ENCODE data around the gene GPR142. TPM values are rescaled to one million over a fixed set of nuclear protein-coding genes. Genes with fewer than 3 reads are reported as not detected.

The GPR142 gene
- total RNA-seq: 0.20 TPM

- DNase-seq (ENCODE audit: low spot score): no peak
Measured at GRCh38 chr17:74367206-74367605, at the start of gene GPR142. TSS of gene GPR142 (plus strand) at chr17:74367506. CDS start at chr17:74369541, 2,035 bp downstream.

- no peak for DNase-seq (ENCODE audit: low spot score)
Measured at GRCh38 chr17:74318391-74318790, 48.9 kb upstream of the GPR142 start.

- no peak for DNase-seq (ENCODE audit: low spot score)
Measured at GRCh38 chr17:74324521-74324920, 42.8 kb upstream of the GPR142 start.

GRCh38 chr17:74325376-74325742 is 41.9 kb upstream of the GPR142 start:
- DNase-seq (ENCODE audit: low spot score): no peak

- DNase-seq (ENCODE audit: low spot score): no peak
Measured at GRCh38 chr17:74325743-74326379, 41.4 kb upstream of the GPR142 start, which contains the start of gene KIF19. TSS of gene KIF19 (plus strand) at chr17:74326226. CDS start at chr17:74326350, 124 bp downstream.

- no peak for DNase-seq (ENCODE audit: low spot score)
Measured at GRCh38 chr17:74326506-74326905, 40.8 kb upstream of the GPR142 start.

- DNase-seq (ENCODE audit: low spot score): no peak
Measured at GRCh38 chr17:74328487-74328886, 38.8 kb upstream of the GPR142 start.

GRCh38 chr17:74329378-74329777 is 37.9 kb upstream of the GPR142 start:
- no peak for DNase-seq (ENCODE audit: low spot score)

- DNase-seq (ENCODE audit: low spot score): no peak
Measured at GRCh38 chr17:74330446-74330845, 36.9 kb upstream of the GPR142 start.

- DNase-seq (ENCODE audit: low spot score): no peak
Measured at GRCh38 chr17:74332017-74332650, 35.2 kb upstream of the GPR142 start.

GRCh38 chr17:74332763-74333283 is 34.5 kb upstream of the GPR142 start:
- no peak for DNase-seq (ENCODE audit: low spot score)

- DNase-seq (ENCODE audit: low spot score): no peak
Measured at GRCh38 chr17:74334393-74335039, 32.8 kb upstream of the GPR142 start.

GRCh38 chr17:74335529-74336062 is 31.7 kb upstream of the GPR142 start:
- DNase-seq (ENCODE audit: low spot score): no peak

- DNase-seq (ENCODE audit: low spot score): no peak
Measured at GRCh38 chr17:74336307-74336706, 31.0 kb upstream of the GPR142 start.

GRCh38 chr17:74337834-74338500 is 29.3 kb upstream of the GPR142 start:
- no peak for DNase-seq (ENCODE audit: low spot score)

GRCh38 chr17:74339537-74340195 is 27.6 kb upstream of the GPR142 start:
- no peak for DNase-seq (ENCODE audit: low spot score)

- no peak for DNase-seq (ENCODE audit: low spot score)
Measured at GRCh38 chr17:74340470-74341023, 26.8 kb upstream of the GPR142 start.

GRCh38 chr17:74342224-74342623 is 25.1 kb upstream of the GPR142 start:
- no peak for DNase-seq (ENCODE audit: low spot score)

GRCh38 chr17:74343121-74343520 is 24.2 kb upstream of the GPR142 start:
- no peak for DNase-seq (ENCODE audit: low spot score)

GRCh38 chr17:74343526-74344284 is 23.6 kb upstream of the GPR142 start:
- DNase-seq (ENCODE audit: low spot score): no peak

Measured in mucosa of gallbladder (tissue), 1 donor.